ENCODE data around the gene AFF2.
A peak's percentile ranks its signal among the peaks of the same experiment; 100 is the strongest.

Gene AFF2

DNA sequence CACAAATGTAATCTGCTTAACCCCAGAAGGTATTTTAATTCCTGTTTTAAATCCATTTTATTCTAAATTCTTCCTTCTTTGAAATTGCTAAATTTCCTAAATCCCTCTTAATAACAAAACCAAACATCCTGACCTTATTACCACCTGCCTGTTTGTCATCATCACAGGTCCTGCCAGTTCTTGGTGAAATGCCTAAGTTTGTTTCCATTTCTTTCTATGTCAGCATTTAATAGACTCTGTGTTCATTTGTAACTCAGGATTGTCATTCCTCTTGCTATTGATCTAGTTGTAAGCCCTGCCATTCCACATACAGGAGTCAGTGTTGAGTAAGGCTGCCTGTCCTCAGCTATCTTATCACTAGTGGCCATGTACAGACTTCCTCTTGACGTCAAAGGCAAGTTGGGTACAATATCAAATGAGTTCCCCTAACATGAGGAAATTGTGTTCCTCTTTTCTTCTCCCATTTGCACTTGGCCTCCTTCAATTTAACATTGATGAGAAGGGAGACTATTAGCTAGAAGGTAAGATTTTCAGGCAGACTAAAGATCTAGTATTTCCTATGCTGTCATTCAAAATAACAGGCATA, 440.1 kb downstream of the AFF2 start:
- DNase-seq, result no peak

DNA sequence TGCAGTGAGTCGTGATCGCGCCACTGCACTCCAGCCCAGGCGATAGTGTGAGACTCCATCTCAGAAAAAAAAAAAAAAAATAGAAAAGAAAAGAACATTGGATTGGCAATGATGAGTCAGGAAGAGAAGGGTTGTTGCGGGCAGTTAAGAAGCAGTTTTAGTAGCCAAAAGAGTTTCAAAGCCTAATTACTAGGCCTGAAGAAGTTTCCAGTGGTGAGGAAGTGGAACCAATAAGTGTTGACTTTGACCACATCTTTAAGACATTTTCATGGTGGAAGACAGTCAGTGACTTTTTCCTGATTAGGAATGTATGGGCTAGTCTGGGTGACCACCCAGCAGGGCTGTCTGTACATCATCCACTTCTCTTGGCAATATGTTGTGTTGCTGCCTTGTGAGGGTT, 442.3 kb downstream of the AFF2 start:
- DNase-seq, result no peak

- no peak for DNase-seq
Observed at GRCh38 chrX:148947399-148947975, 447.1 kb downstream of the AFF2 start.

- no peak for DNase-seq
Observed at GRCh38 chrX:148956352-148956751, 455.9 kb downstream of the AFF2 start.

DNA sequence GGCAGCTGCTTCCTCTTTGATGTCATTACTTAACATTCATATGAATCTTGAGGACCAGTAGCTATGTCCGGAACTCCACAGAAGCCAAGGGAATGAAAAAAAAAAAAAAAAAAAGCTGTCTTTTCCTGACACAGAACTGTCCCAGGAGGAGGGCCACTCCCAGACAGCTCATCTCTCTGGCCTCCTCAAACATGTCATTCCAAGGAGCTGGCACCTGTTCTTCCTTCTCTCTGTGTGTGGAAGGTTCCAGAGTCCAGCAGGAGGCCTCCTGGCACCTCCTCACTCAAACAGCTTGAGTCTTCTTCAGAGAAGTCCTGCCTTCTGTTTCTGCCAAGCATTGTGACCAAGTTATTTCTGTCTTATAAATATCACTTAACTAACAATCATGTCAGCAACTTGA, 458.5 kb downstream of the AFF2 start:
- DNase-seq, result no peak

DNA sequence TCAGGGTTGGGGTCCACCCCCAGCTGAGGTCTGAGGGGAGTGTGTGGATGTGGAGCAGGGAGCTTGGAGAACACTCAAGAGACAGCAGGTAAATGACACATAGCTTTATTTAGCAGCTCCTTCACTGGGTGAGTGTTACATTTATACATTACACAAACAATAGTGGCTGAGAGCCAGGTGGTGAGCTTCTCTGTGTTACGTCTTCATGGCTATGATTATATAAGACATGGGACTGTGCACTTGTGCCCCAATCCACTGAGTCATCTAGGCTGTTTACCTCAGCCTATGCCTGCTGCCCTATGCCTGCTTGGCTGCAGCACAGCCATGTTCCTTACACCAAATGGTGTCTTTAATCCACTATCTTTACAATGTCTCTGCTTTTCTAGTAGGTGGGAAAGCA, 459.6 kb downstream of the AFF2 start:
- DNase-seq, result no peak

GRCh38 chrX:148961985-148962384, 461.6 kb downstream of the AFF2 start:
- no peak for DNase-seq

- DNase-seq, result no peak
Observed at GRCh38 chrX:148976571-148977400, 476.4 kb downstream of the AFF2 start.

- DNase-seq, result no peak
Observed at GRCh38 chrX:148979786-148980185, 479.4 kb downstream of the AFF2 start.

DNA sequence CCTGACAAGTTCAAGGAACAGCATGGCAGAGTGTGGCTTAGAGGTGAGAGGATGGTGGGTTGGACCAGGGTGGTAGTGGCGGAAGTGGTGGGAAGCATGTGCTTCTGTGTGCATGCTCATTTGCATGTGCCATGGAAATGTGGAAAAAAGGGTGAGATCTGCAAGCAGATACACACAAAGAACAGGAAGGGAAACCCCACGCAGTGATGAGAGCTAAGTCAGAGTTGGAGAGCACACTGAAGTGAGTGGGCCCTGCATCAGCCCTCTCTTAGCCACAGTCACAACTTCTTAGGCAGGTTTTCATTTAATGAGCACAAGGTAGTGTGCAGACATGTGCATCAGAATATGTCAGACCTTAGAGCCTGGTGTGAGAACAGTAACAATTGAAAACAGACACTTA, 483.8 kb downstream of the AFF2 start:
- DNase-seq, result no peak

DNA sequence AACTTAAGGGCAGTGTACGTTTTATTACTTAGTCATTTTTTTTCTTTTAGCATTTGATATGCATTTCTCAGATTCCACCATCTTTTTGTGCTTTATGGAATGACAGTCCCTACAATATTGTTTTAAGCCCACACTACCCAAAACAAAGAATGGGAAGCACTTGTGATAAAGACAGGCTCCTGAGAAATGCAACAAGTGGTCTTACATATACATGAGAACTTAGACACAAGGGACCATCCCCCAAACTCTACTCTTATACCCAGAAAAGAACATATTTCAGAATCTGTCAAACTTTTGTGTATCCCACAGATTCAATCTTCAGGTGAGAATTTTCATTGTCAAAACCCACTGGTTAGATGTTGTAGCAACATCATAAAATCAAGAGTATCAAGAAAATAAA, 491.1 kb downstream of the AFF2 start:
- DNase-seq, result no peak

- DNase-seq, result no peak
Observed at GRCh38 chrX:148995661-148996060, 495.2 kb downstream of the AFF2 start.

- no peak for DNase-seq
Observed at GRCh38 chrX:149002320-149002719, 501.9 kb downstream of the AFF2 start.

GRCh38 chrX:149003863-149004660, 503.6 kb downstream of the AFF2 start:
- no peak for DNase-seq

GRCh38 chrX:149004936-149005335, 504.5 kb downstream of the AFF2 start:
- DNase-seq, result no peak

GRCh38 chrX:149006235-149006634, 505.8 kb downstream of the AFF2 start:
- no peak for DNase-seq

GRCh38 chrX:149007423-149007822, 507.0 kb downstream of the AFF2 start:
- DNase-seq, result no peak

GRCh38 chrX:149010013-149010852, 509.8 kb downstream of the AFF2 start:
- DNase-seq, result peak; percentile 13

DNA sequence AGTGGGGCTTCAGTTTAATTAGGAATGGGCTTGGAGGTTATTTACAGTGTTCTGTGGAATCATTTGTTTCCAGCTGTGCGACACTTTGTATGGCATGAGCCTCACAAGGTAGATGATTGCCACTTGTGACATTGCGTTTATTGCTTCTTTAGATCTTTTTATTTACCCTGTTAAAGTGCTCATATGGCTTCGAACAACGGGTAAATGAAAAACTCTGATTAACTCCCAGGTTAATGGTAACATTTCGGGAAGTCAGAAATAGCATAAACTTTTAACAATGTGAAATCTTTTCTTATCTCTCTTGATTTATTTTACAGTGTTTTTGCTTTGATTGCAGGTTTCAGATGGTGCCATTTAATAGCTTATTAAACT, 510.4 kb downstream of the AFF2 start:
- DNase-seq, result no peak

DNA sequence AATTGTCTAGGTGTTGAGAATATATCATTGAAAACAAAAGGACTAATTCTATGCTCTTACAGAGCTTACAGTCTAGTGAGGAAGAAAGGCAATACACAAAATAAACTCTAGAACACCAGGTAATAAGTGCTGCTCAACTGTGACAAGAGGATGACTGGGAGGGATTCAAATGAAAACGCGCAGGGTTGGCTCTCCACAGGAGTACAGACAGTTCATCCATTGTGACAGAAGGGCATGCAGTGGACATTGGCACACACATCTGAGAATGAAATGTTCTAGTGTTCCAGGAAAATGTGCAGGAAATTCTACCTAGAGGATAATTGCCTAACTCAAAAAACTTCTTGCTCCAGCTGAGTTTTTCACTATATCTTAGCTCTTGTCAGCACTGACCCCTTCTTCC, 512.7 kb downstream of the AFF2 start:
- no peak for DNase-seq

- no peak for DNase-seq
Observed at GRCh38 chrX:149021159-149021558, 520.7 kb downstream of the AFF2 start.

DNA sequence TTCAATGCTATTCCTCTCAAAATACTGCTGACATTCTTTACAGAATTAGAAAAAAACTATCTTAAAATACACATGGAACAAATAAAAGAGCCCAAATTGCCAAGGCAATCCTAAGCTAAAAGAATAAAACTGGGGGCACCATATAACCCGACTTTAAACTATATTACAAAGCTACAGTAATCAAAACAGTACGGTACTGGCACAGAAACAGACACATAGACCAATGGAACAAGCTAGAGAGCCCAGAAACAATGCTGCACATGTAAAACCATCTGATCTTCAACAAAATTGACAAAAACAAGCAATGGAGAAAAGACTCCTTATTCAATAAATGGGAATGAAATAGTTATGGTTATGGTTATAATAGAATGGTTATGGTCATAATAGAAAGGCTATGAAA, 522.1 kb downstream of the AFF2 start:
- DNase-seq, result no peak

DNA sequence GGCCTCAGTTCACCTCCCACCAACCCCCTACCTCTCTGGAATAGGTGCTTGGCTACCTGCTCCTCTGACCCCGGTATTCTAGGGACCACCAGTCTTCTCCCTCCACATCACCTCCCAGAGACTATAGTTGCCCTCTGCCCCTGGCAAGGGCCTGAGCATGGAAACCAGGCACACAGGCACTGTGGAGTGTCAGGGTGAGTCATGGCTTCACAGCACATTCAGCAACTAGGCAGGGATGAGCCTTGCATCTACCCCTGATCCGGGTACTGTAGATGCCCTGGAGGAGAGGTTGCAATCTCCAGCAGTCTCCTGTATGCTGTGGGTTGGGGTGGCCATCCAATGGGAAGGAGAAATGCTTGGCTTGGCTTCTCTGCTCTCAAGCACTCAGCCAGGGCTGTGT, 532.0 kb downstream of the AFF2 start:
- no peak for DNase-seq
